Hepatocyte (in vitro differentiated cells): ENCODE data around the gene MOB2. TPM values are rescaled to one million over a fixed set of nuclear protein-coding genes. Genes with fewer than 3 reads are reported as not detected.

ENCODE experiments used
- DNase-seq: peaks from one replicate; pipeline ENCODE4 v3.0.0-alpha.2; 2016; ENCODE audit warnings: low spot score
- H2AFZ ChIP-seq: fragments of 200-600 bp; sonication (generic); 2 replicates; pipeline ENCODE4 v1.6.0; 2016; ENCODE audit warnings: antibody characterized with exemption, mild to moderate bottlenecking
- H3K27ac ChIP-seq: fragments of 200-600 bp; sonication (generic); 2 replicates; pipeline ENCODE4 v1.5.1; 2016; ENCODE audit warnings: mild to moderate bottlenecking
- H3K27me3 ChIP-seq: fragments of 200-600 bp; sonication (generic); 2 replicates; pipeline ENCODE4 v1.6.1; 2016
- H3K36me3 ChIP-seq: fragments of 200-600 bp; sonication (generic); replicated peaks from 2 replicates; pipeline ENCODE4 v1.5.1; 2016; ENCODE audit warnings: low read depth; ENCODE audit not compliant: insufficient read depth
- H3K4me1 ChIP-seq: fragments of 200-600 bp; sonication (generic); 2 replicates; pipeline ENCODE4 v1.5.1; 2016; ENCODE audit warnings: mild to moderate bottlenecking, moderate library complexity; ENCODE audit not compliant: insufficient read depth
- H3K4me2 ChIP-seq: fragments of 200-600 bp; sonication (generic); 2 replicates; pipeline ENCODE4 v1.6.0; 2016
- H3K4me3 ChIP-seq: fragments of 200-600 bp; sonication (generic); 2 replicates; pipeline ENCODE4 v1.5.1; 2016; ENCODE audit warnings: mild to moderate bottlenecking
- H3K79me2 ChIP-seq: fragments of 200-600 bp; sonication (generic); 2 replicates; pipeline ENCODE4 v1.6.0; 2017; ENCODE audit warnings: mild to moderate bottlenecking
- H3K9me2 ChIP-seq: fragments of 200-600 bp; sonication (generic); replicated peaks from 2 replicates; pipeline ENCODE4 v1.6.0; 2017; ENCODE audit warnings: mild to moderate bottlenecking; ENCODE audit not compliant: insufficient read depth
- H3K9me3 ChIP-seq: fragments of 200-600 bp; sonication (generic); 2 replicates; pipeline ENCODE4 v1.5.1; 2016; ENCODE audit warnings: low read depth, mild to moderate bottlenecking
- H4K20me1 ChIP-seq: fragments of 200-600 bp; sonication (generic); 2 replicates; pipeline ENCODE4 v1.6.0; 2016; ENCODE audit warnings: mild to moderate bottlenecking; ENCODE audit not compliant: insufficient read depth, poor library complexity, severe bottlenecking
- CTCF ChIP-seq: fragments of 200-600 bp; sonication (generic); IDR thresholded peaks from 2 replicates; pipeline ENCODE4 v1.5.1; 2016; ENCODE audit warnings: antibody characterized with exemption, mild to moderate bottlenecking; ENCODE audit not compliant: poor library complexity
- EZH2 ChIP-seq: fragments of 200-600 bp; sonication (generic); IDR thresholded peaks from 2 replicates; pipeline ENCODE4 v1.6.1; 2016; ENCODE audit warnings: antibody characterized with exemption, mild to moderate bottlenecking, borderline replicate concordance
- EZH2phosphoT487 ChIP-seq: fragments of 200-600 bp; sonication (generic); IDR thresholded peaks from one replicate; pipeline ENCODE4 v1.6.1; 2018; ENCODE audit warnings: antibody characterized with exemption, mild to moderate bottlenecking, low read depth, moderate library complexity; ENCODE audit not compliant: unreplicated experiment, severe bottlenecking
- WGBS: methylation state at CpG from one replicate; pipeline ENCODE4 v1.1.6; 2016; ENCODE audit warnings: low lambda C conversion rate; ENCODE audit errors: missing lambda C conversion rate; 5-methylcytosine and 5-hydroxymethylcytosine counted together
- polyA plus RNA-seq: library from polyadenylated mRNA; unstranded; fragments of >200 nt; fragmentation: Nextera tagmentation; extraction: Ambion mirVana; gene quantifications from 2 replicates; pipeline ENCODE4 v1.2.1, GENCODE V29; 2016
- total RNA-seq: library from RNA; depleted of rRNA; stranded (reverse); fragments of >200 nt; gene quantifications from 2 replicates; pipeline ENCODE4 v1.2.3, GENCODE V29; 2014

The MOB2 gene
- total and polyA plus RNA-seq, 2 experiments from 2014 or later, result 12.5 to 48.2 TPM

GRCh38 chr11:1531449-1532013, 45.0 kb upstream of the MOB2 start:
- DNase-seq, result no peak
- Histone ChIP-seq H3K4me2 (no peak overlapping the region), H3K4me1 (no peaks in the 10 kb centered on the region), H3K4me3 (no peak overlapping the region), H3K36me3 (no peaks in the 10 kb centered on the region), H4K20me1 (peaks cover 89% of the 10 kb centered on the region), H3K9me2 (no peaks in the 10 kb centered on the region), H2AFZ (no peak overlapping the region), H3K9me3 (no peaks in the 10 kb centered on the region), H3K27ac (no peak overlapping the region), H3K27me3 (no peaks in the 10 kb centered on the region), H3K79me2 (peaks cover 94% of the 10 kb centered on the region)
- TF ChIP-seq EZH2, result no peak
- TF ChIP-seq CTCF, result no peak
- no peak for TF ChIP-seq EZH2phosphoT487
- 85% methylated on average over 9 of the region's 12 CpGs for WGBS

GRCh38 chr11:1530686-1531448, 44.3 kb upstream of the MOB2 start:
- TF ChIP-seq EZH2, result no peak
- TF ChIP-seq CTCF, result no peak
- TF ChIP-seq EZH2phosphoT487, result no peak
- Histone ChIP-seq H3K27me3 (no peaks in the 10 kb centered on the region), H3K4me1 (no peaks in the 10 kb centered on the region), H2AFZ (no peak overlapping the region), H3K27ac (no peak overlapping the region), H3K79me2 (peaks cover 92% of the 10 kb centered on the region), H3K36me3 (no peaks in the 10 kb centered on the region), H4K20me1 (peaks cover 87% of the 10 kb centered on the region), H3K4me3 (no peak overlapping the region), H3K9me3 (no peaks in the 10 kb centered on the region), H3K4me2 (no peak overlapping the region), H3K9me2 (no peaks in the 10 kb centered on the region)
- no peak for DNase-seq
- WGBS, result 97% methylated on average over 19 of the region's 19 CpGs

- Histone ChIP-seq H3K36me3 (no peaks in the 10 kb centered on the region), H3K9me2 (no peaks in the 10 kb centered on the region), H4K20me1 (peaks cover 90% of the 10 kb centered on the region), H3K4me1 (no peaks in the 10 kb centered on the region), H2AFZ (no peak overlapping the region), H3K4me2 (no peak overlapping the region), H3K27me3 (no peaks in the 10 kb centered on the region), H3K79me2 (peaks cover 83% of the 10 kb centered on the region), H3K4me3 (no peak overlapping the region), H3K9me3 (no peaks in the 10 kb centered on the region), H3K27ac (no peak overlapping the region)
- 89% methylated on average over 5 of the region's 5 CpGs for WGBS
- DNase-seq, result no peak
- no peak for TF ChIP-seq EZH2phosphoT487
- no peak for TF ChIP-seq CTCF
- no peak for TF ChIP-seq EZH2
Measured at GRCh38 chr11:1529774-1530173, 43.2 kb upstream of the MOB2 start.
